Fibroblast of skin of scalp (primary cell): ENCODE results near the gene SLC2A14.
A peak's percentile ranks its signal among the peaks of the same experiment; 100 is the strongest.
"Not testable (repeated sequence)": the region's sequence is repeated elsewhere in the genome, so short reads cannot be mapped to it uniquely, and the experiment has no call there.

ENCODE experiments used
- DNase-seq: peaks from one replicate; pipeline ENCODE4 v3.0.0-alpha.2; 2013

The SLC2A14 gene

GRCh38 chr12:7869137-7869536 lies 3.6 kb downstream of the SLC2A14 start:
- peak; percentile 47 for DNase-seq

DNA sequence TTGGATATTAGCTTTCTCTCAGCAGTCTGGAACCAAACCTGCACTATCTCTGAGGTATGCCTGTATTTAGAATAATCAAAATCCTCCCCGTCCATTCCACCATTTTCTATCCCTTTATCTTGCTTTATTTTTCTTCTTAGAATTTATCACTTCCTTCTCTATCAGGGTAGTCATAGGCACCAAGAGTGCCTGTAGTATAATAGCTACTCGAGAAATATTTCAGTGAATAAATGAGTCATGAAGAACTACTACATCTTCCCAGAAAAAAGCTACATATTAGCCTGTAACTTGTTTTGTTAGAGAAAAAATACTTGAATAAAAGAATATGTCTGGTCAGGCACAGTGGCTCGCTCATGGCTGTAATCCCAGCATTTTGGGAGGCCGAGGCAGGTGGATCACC lies 4.3 kb downstream of the SLC2A14 start:
- peak; percentile 34 for DNase-seq

GRCh38 chr12:7864601-7865150 lies 8.0 kb downstream of the SLC2A14 start:
- no peak for DNase-seq

DNA sequence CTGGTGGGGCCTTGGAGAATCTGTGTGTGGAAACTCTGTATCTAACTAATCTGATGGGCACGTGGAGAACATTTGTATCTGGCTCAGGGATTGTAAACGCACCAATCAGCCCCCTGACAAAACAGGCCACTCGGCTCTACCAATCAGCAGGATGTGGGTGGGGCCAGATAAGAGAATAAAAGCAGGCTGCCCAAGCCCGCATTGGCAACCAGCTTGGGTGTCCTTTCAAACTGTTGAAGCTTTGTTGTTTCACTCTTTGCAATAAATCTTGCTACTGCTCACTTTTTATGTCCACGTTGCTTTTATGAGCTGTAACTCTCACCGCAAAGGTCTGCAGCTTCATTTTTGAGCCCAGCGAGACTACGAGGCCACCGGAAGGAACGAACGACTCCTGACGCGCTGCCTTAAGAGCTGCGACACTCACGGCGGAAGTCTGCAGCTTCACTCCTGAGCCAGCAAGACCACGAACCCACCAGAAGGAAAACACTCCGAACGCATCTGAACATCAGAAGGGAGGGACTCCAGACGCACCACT lies 9.8 kb downstream of the SLC2A14 start:
- not testable (repeated sequence) for DNase-seq

- DNase-seq: not testable (repeated sequence)
Observed at GRCh38 chr12:7862301-7862700, 10.4 kb downstream of the SLC2A14 start.

DNA sequence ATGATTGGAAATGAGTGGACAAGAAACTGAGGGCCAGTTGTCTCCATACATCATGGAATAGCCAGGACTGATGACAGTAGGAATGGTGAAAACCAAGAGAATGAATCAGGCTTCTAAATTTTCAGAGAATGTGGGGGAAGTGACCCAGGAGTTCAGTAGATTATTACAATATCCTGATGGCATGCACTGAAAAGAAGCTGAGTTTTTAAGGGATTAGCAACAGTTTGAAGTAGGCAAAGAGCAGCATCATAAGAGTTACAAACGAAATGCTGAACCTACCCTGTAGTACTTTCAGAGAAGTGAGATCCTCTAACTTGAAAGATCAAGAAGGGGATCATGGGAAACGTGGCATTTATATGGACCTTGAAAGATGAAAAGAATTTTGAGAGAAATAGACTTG lies 13.2 kb downstream of the SLC2A14 start:
- DNase-seq: peak; percentile 89

- peak; percentile 20 for DNase-seq
Observed at GRCh38 chr12:7857971-7858370, 14.7 kb downstream of the SLC2A14 start.

DNA sequence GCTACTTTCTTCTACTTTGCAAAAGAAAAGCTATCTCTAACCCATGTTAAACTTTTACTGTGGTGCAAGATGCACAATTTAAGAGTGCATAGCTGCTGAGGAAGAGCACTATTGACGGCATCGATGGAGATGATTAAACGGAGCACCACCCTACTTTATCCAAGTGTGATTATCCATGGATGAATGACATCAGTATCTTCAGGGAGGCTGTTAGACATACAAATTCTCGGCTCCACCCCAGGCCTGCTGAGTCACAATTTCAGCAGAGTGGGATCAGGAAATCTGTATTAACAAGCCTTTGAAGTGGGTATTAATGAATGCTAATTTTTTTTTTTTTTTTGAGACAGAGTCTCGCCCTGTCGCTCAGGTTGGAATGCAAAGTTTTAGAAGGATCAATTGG lies 16.2 kb downstream of the SLC2A14 start:
- peak; percentile 32 for DNase-seq

DNA sequence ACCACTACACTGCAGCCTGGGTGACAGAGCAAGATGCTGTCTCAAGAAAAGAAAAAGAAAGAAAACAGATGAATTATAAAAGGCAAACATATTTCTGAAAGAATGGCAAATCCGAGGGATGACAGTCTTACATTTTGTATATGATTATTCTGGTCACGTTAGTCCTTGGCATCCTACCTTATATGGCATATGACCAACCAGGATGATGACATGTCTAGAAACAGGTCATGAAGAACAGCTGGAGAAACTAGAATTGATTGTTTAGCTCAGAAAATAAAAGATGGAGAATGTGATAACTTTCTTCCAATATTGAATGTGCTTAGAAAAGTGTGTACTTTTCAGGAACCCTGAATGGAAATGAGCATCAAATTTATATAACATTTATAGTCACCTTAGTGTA lies 19.2 kb downstream of the SLC2A14 start:
- peak; percentile 35 for DNase-seq

DNA sequence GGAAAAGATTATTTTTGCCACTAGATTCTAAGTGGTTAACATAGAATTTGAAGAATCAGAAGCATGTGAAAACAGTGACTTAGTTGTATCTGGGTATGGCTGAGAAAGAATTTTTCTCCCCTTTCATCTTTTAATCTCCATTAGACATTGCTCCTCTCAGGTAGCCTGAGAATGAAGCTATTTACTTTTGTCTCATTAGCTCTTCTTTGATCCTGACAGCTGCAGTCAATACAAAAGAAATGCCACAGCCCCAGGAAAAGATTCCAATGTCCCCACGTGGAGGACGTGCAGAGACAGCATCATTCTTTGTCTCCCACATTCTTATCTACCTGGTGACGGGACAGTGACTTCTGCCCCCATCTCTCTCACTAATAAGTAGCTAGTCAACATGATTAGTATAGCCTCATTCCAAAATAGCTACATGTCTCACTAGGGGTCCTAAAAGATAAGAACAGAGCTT lies 21.1 kb downstream of the SLC2A14 start:
- not testable (repeated sequence) for DNase-seq

DNA sequence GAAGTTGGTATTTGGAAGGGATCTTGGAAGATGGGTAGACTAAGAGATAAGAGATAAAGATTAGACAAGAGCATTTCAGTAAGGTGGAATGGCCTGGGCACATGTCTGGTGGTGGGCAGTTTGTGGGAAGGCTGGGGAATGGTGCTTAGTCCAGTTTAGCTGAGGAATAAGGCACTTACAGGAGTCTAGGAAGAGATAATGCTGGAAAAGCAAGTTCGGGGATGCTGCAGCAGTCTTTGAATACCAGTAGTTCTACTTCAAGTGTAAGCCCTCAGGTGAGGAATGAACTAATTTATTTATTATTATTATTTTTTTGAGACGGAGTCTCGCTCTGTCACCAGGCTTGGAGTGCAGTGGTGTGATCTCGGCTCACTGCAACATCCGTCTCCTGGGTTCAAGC lies 22.6 kb downstream of the SLC2A14 start:
- not testable (repeated sequence) for DNase-seq

DNA sequence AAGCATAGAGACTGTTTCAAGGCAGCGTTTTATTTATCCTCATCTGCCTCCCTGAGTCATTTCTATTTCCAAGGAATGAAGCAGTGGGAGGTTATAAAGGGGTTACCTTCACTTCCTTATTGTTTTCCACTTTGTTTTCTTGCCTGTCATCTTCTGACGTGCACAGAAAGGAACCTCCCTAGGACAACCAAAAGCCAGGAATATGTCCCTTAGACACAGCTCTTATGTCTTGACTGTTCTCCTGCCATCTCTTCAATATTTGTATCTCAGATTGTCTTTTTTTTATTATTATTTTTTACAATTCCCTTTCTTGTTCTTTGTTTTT lies 24.7 kb downstream of the SLC2A14 start:
- not testable (repeated sequence) for DNase-seq

DNA sequence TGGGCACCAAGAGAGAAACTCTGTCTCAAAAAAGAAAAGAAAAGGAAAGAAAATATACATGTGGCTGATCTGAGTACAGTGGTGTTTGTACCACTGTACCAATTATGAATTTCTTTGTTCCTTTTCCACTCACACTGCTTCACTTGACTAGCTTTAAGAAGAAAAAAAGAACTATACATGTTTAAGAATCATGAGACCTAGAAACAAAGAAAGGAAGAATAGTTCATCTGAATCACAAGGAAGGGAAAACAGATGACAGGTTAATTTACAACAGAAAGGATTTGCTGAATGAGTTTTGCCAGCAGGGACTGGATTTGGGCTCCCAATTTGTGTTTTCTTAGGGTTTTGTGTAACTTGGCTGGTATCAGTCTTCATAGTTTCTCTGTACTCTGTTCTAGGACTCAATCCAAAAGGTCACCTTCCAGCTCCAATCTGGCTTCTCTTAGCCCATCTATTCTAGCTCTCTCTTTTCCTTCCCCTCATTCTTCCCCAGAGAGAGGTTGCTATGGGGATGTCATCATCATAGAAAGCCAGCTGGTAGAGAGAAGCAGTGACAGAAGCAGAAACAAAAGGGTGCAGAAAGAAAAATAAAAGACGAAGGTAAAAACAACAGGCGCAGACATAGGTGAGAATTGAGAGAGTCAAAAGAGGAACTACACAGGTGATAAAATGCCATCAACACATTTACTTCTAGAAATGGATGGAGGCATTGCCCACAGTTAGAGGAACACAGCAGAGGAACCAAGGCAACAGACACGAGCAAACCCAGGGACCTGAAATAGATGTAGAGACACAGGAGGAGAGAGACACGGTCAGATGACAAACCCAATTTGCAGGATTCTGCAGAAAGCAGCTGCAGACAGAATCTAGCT lies 25.3 kb downstream of the SLC2A14 start:
- DNase-seq: not testable (repeated sequence)

GRCh38 chr12:7844116-7844515 lies 28.6 kb downstream of the SLC2A14 start:
- DNase-seq: peak; percentile 31

GRCh38 chr12:7843583-7843982 lies 29.1 kb downstream of the SLC2A14 start:
- not testable (repeated sequence) for DNase-seq

GRCh38 chr12:7843149-7843548 lies 29.6 kb downstream of the SLC2A14 start:
- DNase-seq: not testable (repeated sequence)

DNA sequence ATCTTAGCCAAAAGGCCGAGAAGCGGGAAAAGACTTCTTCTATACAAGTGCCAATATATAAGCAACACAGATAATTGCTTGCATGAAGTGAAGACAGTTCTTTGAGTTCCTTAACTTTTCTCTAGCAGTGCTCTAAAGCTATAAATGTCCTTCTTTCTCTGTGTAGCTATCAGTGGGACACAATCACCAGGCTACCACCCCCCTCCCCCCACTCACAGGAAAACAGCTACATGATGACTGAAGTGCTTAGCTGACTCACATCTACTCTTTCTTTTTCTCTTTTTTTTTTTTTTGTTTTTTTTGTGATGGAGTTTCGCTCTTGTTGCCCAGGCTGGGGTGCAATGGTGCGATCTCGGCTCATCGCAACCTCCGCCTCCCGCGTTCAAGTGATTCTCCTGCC lies 30.3 kb downstream of the SLC2A14 start:
- DNase-seq: not testable (repeated sequence)

DNA sequence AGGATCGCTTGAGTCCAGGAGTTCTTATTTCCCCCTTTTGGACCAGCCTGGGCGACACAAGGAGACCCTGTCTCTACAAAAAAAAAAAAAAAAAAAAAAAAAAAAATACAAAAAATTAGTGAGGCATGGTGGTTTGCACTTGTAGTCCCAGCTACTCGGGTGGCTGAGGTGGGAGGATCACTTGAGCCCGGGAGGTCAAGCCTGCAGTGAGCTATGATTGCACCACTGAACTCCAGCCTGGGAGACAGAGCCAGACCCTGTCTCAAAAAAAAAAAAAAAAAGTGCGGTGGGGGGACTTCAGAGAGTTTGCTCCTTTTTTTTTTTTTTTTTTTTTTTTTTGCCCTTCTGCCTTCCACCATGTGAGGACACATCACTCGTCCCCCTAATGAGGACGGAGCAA lies 32.9 kb downstream of the SLC2A14 start:
- DNase-seq: not testable (repeated sequence)

GRCh38 chr12:7839226-7839625 lies 33.5 kb downstream of the SLC2A14 start:
- peak; percentile 28 for DNase-seq

DNA sequence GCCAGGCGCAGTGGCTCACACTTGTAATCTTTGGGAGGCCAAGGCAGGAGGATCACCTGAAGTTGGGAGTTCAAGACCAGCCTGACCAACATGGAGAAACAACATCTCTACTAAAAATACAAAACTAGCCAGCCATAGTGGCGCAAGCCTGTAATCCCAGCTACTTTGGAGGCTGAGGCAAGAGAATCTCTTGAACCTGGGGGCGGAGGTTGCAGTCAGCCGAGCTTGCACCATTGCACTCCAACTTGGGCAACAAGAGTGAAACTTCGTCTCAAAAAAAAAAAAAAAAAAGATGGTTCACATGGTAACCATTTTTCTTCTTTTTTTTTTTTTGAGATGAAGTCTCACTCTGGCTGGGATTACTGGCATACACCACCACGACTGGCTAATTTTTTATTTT lies 35.3 kb downstream of the SLC2A14 start:
- no peak for DNase-seq

- DNase-seq: no peak
Observed at GRCh38 chr12:7835766-7836165, 36.9 kb downstream of the SLC2A14 start.

- no peak for DNase-seq
Observed at GRCh38 chr12:7835116-7835515, 37.6 kb downstream of the SLC2A14 start.

DNA sequence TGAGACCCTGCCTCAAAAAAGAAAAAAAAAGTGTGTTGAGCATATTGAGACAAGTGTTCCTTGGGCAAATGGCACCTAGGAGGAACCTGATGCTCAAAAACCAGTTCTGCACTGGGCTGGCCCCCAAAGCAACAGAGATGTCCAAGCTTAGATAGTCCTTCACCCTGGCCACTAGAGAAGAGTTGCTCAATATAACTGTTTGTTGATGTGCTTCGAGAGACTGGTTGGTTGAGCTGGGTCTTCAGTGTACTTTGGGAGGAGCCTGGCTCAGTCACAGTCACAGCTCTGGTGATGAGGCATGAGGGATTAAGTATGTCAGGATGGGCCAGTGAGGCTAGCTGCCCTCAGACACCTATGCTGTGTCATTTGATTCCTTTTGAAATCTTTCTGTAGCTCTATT lies 38.0 kb downstream of the SLC2A14 start:
- DNase-seq: no peak

DNA sequence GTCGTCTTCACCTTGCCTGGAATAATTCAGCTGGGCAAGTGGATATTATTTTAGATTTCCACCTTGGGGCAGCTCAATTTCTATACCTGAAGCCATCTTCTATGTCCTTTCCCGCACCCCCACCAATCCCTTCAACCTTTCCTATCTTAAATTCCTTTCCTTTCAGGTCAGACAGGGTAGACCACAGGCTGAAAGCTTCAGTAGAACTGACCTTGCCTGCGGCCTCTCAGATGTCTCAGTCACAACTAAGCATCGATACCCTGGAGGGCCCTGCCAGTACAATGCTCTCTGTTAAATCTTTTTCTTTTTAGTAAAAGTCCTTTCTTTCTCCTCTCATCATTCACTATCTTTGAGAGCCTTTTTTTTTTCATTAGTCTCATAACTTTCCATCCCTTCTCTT lies 38.9 kb downstream of the SLC2A14 start:
- no peak for DNase-seq
